HepG2 (cell line): Measurements from ENCODE around the gene SUDS3. TPM values are rescaled to one million over a fixed set of nuclear protein-coding genes. Genes with fewer than 3 reads are reported as not detected.

Source experiments
- BRF2 ChIP-seq: sonication (generic); formaldehyde crosslinking; IDR thresholded peaks from 2 replicates; pipeline ENCODE4 v1.8.1; 2022; ENCODE audit warnings: mild to moderate bottlenecking, missing genetic modification reagents
- CBX1 ChIP-seq: IDR thresholded peaks from one replicate; pipeline ENCODE4 v1.6.1; 2016; ENCODE audit warnings: antibody characterized with exemption, low read depth
- GABPB1 ChIP-seq: IDR thresholded peaks from 2 replicates; pipeline ENCODE4 v1.6.1; 2016; ENCODE audit warnings: mild to moderate bottlenecking, missing genetic modification reagents, moderate library complexity, missing compliant biosample characterization
- GATAD1 ChIP-seq: IDR thresholded peaks from 2 replicates; pipeline ENCODE4 v1.6.1; 2016; ENCODE audit warnings: missing genetic modification reagents, missing compliant biosample characterization
- IRF1 ChIP-seq: sonication (generic); formaldehyde crosslinking; IDR thresholded peaks from 2 replicates; pipeline ENCODE4 v1.4.0; 2020; ENCODE audit warnings: low read depth, mild to moderate bottlenecking, missing genetic modification reagents
- ISL2 ChIP-seq: sonication (generic); formaldehyde crosslinking; IDR thresholded peaks from 2 replicates; pipeline ENCODE4 v1.5.0; 2020; ENCODE audit warnings: missing genetic modification reagents
- KLF16 ChIP-seq, 2 experiments: sonication (generic) in 1 of 2; formaldehyde crosslinking in 1 of 2; IDR thresholded peaks; 2 replicates each; pipeline versions ENCODE4 v1.6.1 to v1.8.0; 2016 to 2023; ENCODE audit warnings: missing genetic modification reagents in 2 of 2, missing compliant biosample characterization in 1 of 2
- MBD4 ChIP-seq: IDR thresholded peaks from 2 replicates; pipeline ENCODE4 v1.6.1; 2012; ENCODE audit warnings: low read length, inconsistent platforms, borderline replicate concordance
- MEIS2 ChIP-seq: sonication (generic); formaldehyde crosslinking; IDR thresholded peaks from 2 replicates; pipeline ENCODE4 v1.9.0; 2021; ENCODE audit warnings: mild to moderate bottlenecking, missing genetic modification reagents
- MLLT10 ChIP-seq: sonication (generic); formaldehyde crosslinking; IDR thresholded peaks from 2 replicates; pipeline ENCODE4 v1.4.0; 2020; ENCODE audit warnings: missing genetic modification reagents
- NFRKB ChIP-seq: fragments of 450-650 bp; IDR thresholded peaks from 2 replicates; pipeline ENCODE4 v1.6.1; 2017
- PHF5A ChIP-seq: IDR thresholded peaks from one replicate; pipeline ENCODE4 v1.6.1; 2018; ENCODE audit warnings: low read depth, missing genetic modification reagents; ENCODE audit not compliant: unreplicated experiment
- SETDB1 ChIP-seq: sonication (generic); formaldehyde crosslinking; IDR thresholded peaks from 2 replicates; pipeline ENCODE4 v1.5.1; 2020; ENCODE audit warnings: missing genetic modification reagents, mild to moderate bottlenecking, borderline replicate concordance
- THAP11 ChIP-seq: IDR thresholded peaks from 2 replicates; pipeline ENCODE4 v1.6.1; 2016; ENCODE audit warnings: missing biosample characterization, missing genetic modification reagents
- THAP8 ChIP-seq: sonication (generic); formaldehyde crosslinking; IDR thresholded peaks from 2 replicates; pipeline ENCODE4 v1.5.1; 2020; ENCODE audit warnings: missing genetic modification reagents, mild to moderate bottlenecking, borderline replicate concordance
- YEATS4 ChIP-seq: sonication (generic); formaldehyde crosslinking; IDR thresholded peaks from 2 replicates; pipeline ENCODE4 v1.4.0; 2020; ENCODE audit warnings: missing genetic modification reagents, borderline replicate concordance
- ZFP36L1 ChIP-seq: sonication (generic); formaldehyde crosslinking; IDR thresholded peaks from 2 replicates; pipeline ENCODE4 v1.8.0; 2022; ENCODE audit warnings: mild to moderate bottlenecking, missing genetic modification reagents, moderate library complexity
- ZGPAT ChIP-seq: IDR thresholded peaks from 2 replicates; pipeline ENCODE4 v1.6.1; 2016; ENCODE audit warnings: mild to moderate bottlenecking
- ZMYM4 ChIP-seq: sonication (generic); formaldehyde crosslinking; IDR thresholded peaks from 2 replicates; pipeline ENCODE4 v1.8.1; 2023; ENCODE audit warnings: mild to moderate bottlenecking, missing genetic modification reagents
- ZNF331 ChIP-seq: sonication (generic); formaldehyde crosslinking; IDR thresholded peaks from 2 replicates; pipeline ENCODE4 v1.4.0; 2020; ENCODE audit warnings: missing genetic modification reagents
- ZNF644 ChIP-seq: IDR thresholded peaks from 2 replicates; pipeline ENCODE4 v1.6.1; 2016; ENCODE audit warnings: low read depth
- ZNF670 ChIP-seq: sonication (generic); formaldehyde crosslinking; IDR thresholded peaks from 2 replicates; pipeline ENCODE4 v1.8.0; 2022; ENCODE audit warnings: mild to moderate bottlenecking, missing genetic modification reagents, borderline replicate concordance
- ZNF800 ChIP-seq: sonication (generic); formaldehyde crosslinking; IDR thresholded peaks from 2 replicates; pipeline ENCODE4 v1.4.0; 2020; ENCODE audit warnings: missing genetic modification reagents
- ZNF883 ChIP-seq: sonication (generic); formaldehyde crosslinking; IDR thresholded peaks from 2 replicates; pipeline ENCODE4 v1.5.1; 2020; ENCODE audit warnings: mild to moderate bottlenecking, missing genetic modification reagents; ENCODE audit errors: not compliant biosample characterization
- ZSCAN25 ChIP-seq: sonication (generic); formaldehyde crosslinking; IDR thresholded peaks from 2 replicates; pipeline ENCODE4 v1.8.0; 2022; ENCODE audit warnings: mild to moderate bottlenecking, missing genetic modification reagents
- polyA plus RNA-seq, 8 experiments: library from polyadenylated mRNA; depleted of rRNA in 3 of 8; stranded (reverse) in 7 of 8; unstranded in 1 of 8; fragments of >200 nt; fragmentation: Illumina TruSeq in 4 of 8; extraction: Trizol in 4 of 8; gene quantifications; 2 replicates each; pipeline versions ENCODE4 v1.2.1 to v1.2.3, GENCODE V29; 2011 to 2016; ENCODE audit warnings: low read depth in 4 of 8, missing spikeins in 1 of 8, mixed read lengths in 1 of 8; ENCODE audit not compliant: insufficient read depth in 1 of 8
- total RNA-seq, 5 experiments: library from RNA; depleted of rRNA; stranded (reverse); fragments of >200 nt; fragmentation: Illumina TruSeq; extraction: Trizol; gene quantifications; 2 replicates each; pipeline ENCODE4 v1.2.3, GENCODE V29; 2016; ENCODE audit warnings: low read depth in 1 of 5

SUDS3 gene
- total and polyA plus RNA-seq, 2 of the 13 experiments (the other 11 are each of a cell fraction or from before 2014, with no cell fraction given), result 20.2 to 33.1 TPM

- TF ChIP-seq ZNF670 (CRISPR knock-in tag), result no peak
- no peak for TF ChIP-seq MBD4
- no peak for TF ChIP-seq BRF2 (CRISPR knock-in tag)
- peak; percentile 43 for TF ChIP-seq CBX1
- peak; percentile 67 for TF ChIP-seq ZNF883 (CRISPR knock-in tag)
- TF ChIP-seq ZMYM4, result peak; percentile 87
- no peak for TF ChIP-seq NFRKB
- TF ChIP-seq YEATS4 (CRISPR knock-in tag), result peak; percentile 73
- peak; percentile 77 for TF ChIP-seq GATAD1 (CRISPR knock-in tag)
- TF ChIP-seq MEIS2 (CRISPR knock-in tag), result 0 out of 2 replicates have a peak, but pooled peaks have one; percentile 2
- TF ChIP-seq MLLT10 (CRISPR knock-in tag), result no peak
- no peak for TF ChIP-seq ISL2 (CRISPR knock-in tag)
- no peak for TF ChIP-seq IRF1 (CRISPR knock-in tag)
- peak; percentile 74 for TF ChIP-seq PHF5A
- peak; percentile 58 for TF ChIP-seq ZNF800 (CRISPR knock-in tag)
- TF ChIP-seq ZNF644, result no peak
- TF ChIP-seq GABPB1 (CRISPR knock-in tag), result peak; percentile 67
- TF ChIP-seq THAP11, result peak; percentile 78
- no peak; the same call in 1 of the 2 replicates for TF ChIP-seq THAP8 (CRISPR knock-in tag)
- TF ChIP-seq ZNF331 (CRISPR knock-in tag), result no peak
- TF ChIP-seq ZFP36L1 (CRISPR knock-in tag), result peak; percentile 76; the same call in 1 of the 2 replicates
- peak in 1 of 2 experiments; percentile 34; a peak in 1 of 4 replicates for TF ChIP-seq KLF16 (CRISPR knock-in tag; IDR thresholded peaks at IDR 0.05)
- TF ChIP-seq ZGPAT, result no peak; the same call in none of the 2 replicates
- no peak for TF ChIP-seq SETDB1 (CRISPR knock-in tag)
- TF ChIP-seq ZSCAN25 (CRISPR knock-in tag), result 0 out of 2 replicates have a peak, but pooled peaks have one; percentile 10
These were observed 3.5 kb upstream of the SUDS3 start, which contains the start of gene TAOK3 (continued) for GRCh38 chr12:118372541-118373495.
